ENCODE results near the gene COLEC11. TPM values are rescaled to one million over a fixed set of nuclear protein-coding genes. Genes with fewer than 3 reads are reported as not detected.
A peak's percentile ranks its signal among the peaks of the same experiment; 100 is the strongest.

COLEC11 gene
- total and polyA plus RNA-seq, 2 of the 13 experiments (the other 11 are each of a cell fraction or from before 2014, with no cell fraction given): 1.5 to 3.0 TPM

- TF ChIP-seq LCORL (IDR thresholded peaks at IDR 0.05) (no peak), LCORL (CRISPR knock-in tag; IDR thresholded peaks at IDR 0.05) (peak; percentile 91), NCOR1 (IDR thresholded peaks at IDR 0.05; ENCODE audit: borderline replicate concordance, low read length) (peak; percentile 53), FOXO1 (CRISPR knock-in tag; IDR thresholded peaks at IDR 0.05) (peak; percentile 69), ZNF776 (CRISPR knock-in tag; IDR thresholded peaks at IDR 0.05) (peak; percentile 82), ZNF292 (CRISPR knock-in tag; IDR thresholded peaks at IDR 0.05; ENCODE audit: borderline replicate concordance, low read depth) (no peak; the same call in 1 of the 2 replicates), AFF4 (CRISPR knock-in tag; IDR thresholded peaks at IDR 0.05) (peak; percentile 63), DPF2 (CRISPR knock-in tag; IDR thresholded peaks at IDR 0.05; ENCODE audit: borderline replicate concordance, low read depth) (peak; percentile 36; the same call in 1 of the 2 replicates), ZNF451 (CRISPR knock-in tag; IDR thresholded peaks at IDR 0.05) (peak; percentile 90; the same call in 1 of the 2 replicates), ZUFSP (CRISPR knock-in tag; IDR thresholded peaks at IDR 0.05; ENCODE audit: borderline replicate concordance) (no peak), KAT8 (CRISPR knock-in tag; IDR thresholded peaks at IDR 0.05) (peak; percentile 100), ZNF260 (CRISPR knock-in tag; IDR thresholded peaks at IDR 0.05; ENCODE audit: borderline replicate concordance, low read depth) (no peak), ZNF740 (CRISPR knock-in tag; IDR thresholded peaks at IDR 0.05) (peak; percentile 77; the same call in 1 of the 2 replicates), XRCC5 (optimal IDR thresholded peaks at IDR 0.05; ENCODE audit: low read length) (peak; percentile 26), THRA (CRISPR knock-in tag; IDR thresholded peaks at IDR 0.05; ENCODE audit: borderline replicate concordance) (peak; percentile 87), ZNF496 (CRISPR knock-in tag; IDR thresholded peaks at IDR 0.05; ENCODE audit: insufficient replicate concordance) (no peak), ATAD3A (CRISPR knock-in tag; IDR thresholded peaks at IDR 0.05) (no peak), ARNTL (CRISPR knock-in tag; IDR thresholded peaks at IDR 0.05) (peak; percentile 98), ZNF629 (CRISPR knock-in tag; conservative IDR thresholded peaks at IDR 0.05) (0 out of 2 replicates have a peak, but pooled peaks have one; percentile 32), ZNF275 (CRISPR knock-in tag; IDR thresholded peaks at IDR 0.05; ENCODE audit: borderline replicate concordance) (peak; percentile 99)
Observed at GRCh38 chr2:3558205-3559014, 36.5 kb upstream of the COLEC11 start, which contains the start of gene RNASEH1 (continued).
